Endothelial cell of umbilical vein (primary cell): ENCODE data around the gene DNAH11. TPM values are rescaled to one million over a fixed set of nuclear protein-coding genes. Genes with fewer than 3 reads are reported as not detected.

Experiments
- BruUV-seq: library from RNA; stranded (reverse); fragments of 400-500 nt; replicated peaks from 2 replicates; lab custom pipeline; 2021; lab: Mats Ljungman, UMichigan
- CTCF ChIA-PET: fragments of 300-600, 350-600 bp; sonication (Branson Sonifier 250); formaldehyde crosslinking; loops from one replicate; lab custom pipeline; 2021; ENCODE audit warnings: antibody characterized with exemption, inconsistent platforms; lab: Charles Lee
- POLR2A ChIA-PET: fragments of 300-600, 350-600 bp; sonication (Branson Sonifier 250); formaldehyde crosslinking; loops from one replicate; lab custom pipeline; 2021; ENCODE audit warnings: antibody characterized with exemption, inconsistent platforms; lab: Charles Lee
- DNase-seq: peaks from one replicate; pipeline ENCODE4 v3.0.0-alpha.2; 2011; ENCODE audit warnings: low read depth, low spot score
- FAIRE-seq: peaks from 2 replicates; lab custom pipeline; 2011; peaks lifted over from hg19 to GRCh38; lab: Jason Lieb, UNC
- H2AFZ ChIP-seq: 2 replicates; pipeline ENCODE4 v1.6.0; 2012; ENCODE audit warnings: low read depth, low read length, control low read depth, inconsistent platforms
- H3K27ac ChIP-seq: 2 replicates; pipeline ENCODE4 v1.5.1; 2011; ENCODE audit warnings: low read depth, mild to moderate bottlenecking, control low read depth, low read length, moderate library complexity; ENCODE audit not compliant: insufficient read depth
- H3K27me3 ChIP-seq, 2 experiments: 2 replicates each; pipeline versions ENCODE4 v1.6.0 to v1.6.1; 2011; ENCODE audit warnings: low read length in 2 of 2, mixed read lengths in 1 of 2; ENCODE audit not compliant: control insufficient read depth in 2 of 2, insufficient read depth in 2 of 2
- H3K36me3 ChIP-seq, 2 experiments: 2 replicates in 1 of 2; 3 replicates in 1 of 2; pipeline ENCODE4 v1.5.1; 2011; ENCODE audit warnings: low read length in 2 of 2, mild to moderate bottlenecking in 1 of 2, moderate library complexity in 1 of 2; ENCODE audit not compliant: control insufficient read depth in 2 of 2, insufficient read depth in 2 of 2; ENCODE audit errors: extremely low read depth in 1 of 2
- H3K4me1 ChIP-seq: 3 replicates; pipeline ENCODE4 v1.5.1; 2011; ENCODE audit warnings: mild to moderate bottlenecking, low read length; ENCODE audit not compliant: control insufficient read depth, insufficient read depth; ENCODE audit errors: extremely low read depth
- H3K4me2 ChIP-seq: 2 replicates; pipeline ENCODE4 v1.6.1; 2011; ENCODE audit warnings: low read length, control low read depth, mixed read lengths; ENCODE audit not compliant: insufficient read depth
- H3K4me3 ChIP-seq, 3 experiments: fragments of 200-600 bp in 1 of 3; sonication (generic), shearing (Covaris generic) in 1 of 3; replicated peaks in 1 of 3; 2 replicates each; pipeline ENCODE4 v1.5.1; 2011 to 2016; ENCODE audit warnings: control low read depth in 3 of 3, low read length in 3 of 3, mild to moderate bottlenecking in 2 of 3, inconsistent platforms in 1 of 3, low read depth in 1 of 3, moderate library complexity in 1 of 3; ENCODE audit not compliant: insufficient read depth in 1 of 3
- H3K79me2 ChIP-seq: 2 replicates; pipeline ENCODE4 v1.6.0; 2012; ENCODE audit warnings: low read length, inconsistent platforms; ENCODE audit not compliant: control insufficient read depth, insufficient read depth
- H3K9ac ChIP-seq: replicated peaks from 2 replicates; pipeline ENCODE3; 2011; ENCODE audit warnings: low read length, control low read depth; ENCODE audit not compliant: insufficient read depth; ENCODE audit errors: extremely low read depth
- H3K9me1 ChIP-seq: replicated peaks from 3 replicates; pipeline ENCODE4 v1.6.0; 2011; ENCODE audit warnings: mild to moderate bottlenecking, low read length; ENCODE audit not compliant: control insufficient read depth, insufficient read depth; ENCODE audit errors: extremely low read depth
- H3K9me3 ChIP-seq: replicated peaks from 2 replicates; pipeline ENCODE4 v1.5.1; 2012; ENCODE audit warnings: low read length, inconsistent platforms; ENCODE audit not compliant: control insufficient read depth, insufficient read depth
- H4K20me1 ChIP-seq: replicated peaks from 2 replicates; pipeline ENCODE3; 2011; ENCODE audit warnings: mild to moderate bottlenecking, low read length; ENCODE audit not compliant: control insufficient read depth, insufficient read depth; ENCODE audit errors: extremely low read depth
- EZH2 ChIP-seq: IDR thresholded peaks from 2 replicates; pipeline ENCODE4 v1.6.1; 2012; ENCODE audit warnings: borderline replicate concordance, low read depth, mild to moderate bottlenecking, moderate library complexity, low read length, inconsistent platforms; ENCODE audit not compliant: severe bottlenecking
- FOS ChIP-seq: IDR thresholded peaks from 2 replicates; pipeline ENCODE4 v1.6.1; 2011; ENCODE audit warnings: mild to moderate bottlenecking, low read length, moderate library complexity, borderline replicate concordance; ENCODE audit not compliant: insufficient read depth
- GATA2 ChIP-seq: IDR thresholded peaks from 2 replicates; pipeline ENCODE4 v1.7.0; 2011; ENCODE audit warnings: low read depth, mild to moderate bottlenecking, moderate library complexity, mixed read lengths, low read length; ENCODE audit not compliant: insufficient read length, insufficient read depth
- JUN ChIP-seq: IDR thresholded peaks from 2 replicates; pipeline ENCODE4 v1.6.1; 2011; ENCODE audit warnings: borderline replicate concordance, low read depth; ENCODE audit not compliant: insufficient read length, insufficient read depth
- MYC ChIP-seq: IDR thresholded peaks from one replicate; pipeline ENCODE4 v1.6.1; 2011; ENCODE audit warnings: mild to moderate bottlenecking, low read depth, low read length
- POLR2A ChIP-seq: IDR thresholded peaks from 2 replicates; pipeline ENCODE4 v1.6.1; 2012; ENCODE audit warnings: low read depth, mild to moderate bottlenecking, control low read depth, low read length
- POLR2AphosphoS5 ChIP-seq: IDR thresholded peaks from 2 replicates; pipeline ENCODE4 v1.6.1; 2012; ENCODE audit warnings: low read depth, mild to moderate bottlenecking, control low read depth, low read length, moderate library complexity; ENCODE audit not compliant: insufficient read depth
- dilution Hi-C: fragments of 300-500 bp; cut with MboI; formaldehyde crosslinking; loops from one replicate; pipeline ENCODE4 v1.15.0; 2019; ENCODE audit warnings: low sequenced_read_pairs; ENCODE audit not compliant: extremely low pct_ligation_motif_present
- intact Hi-C: fragments of 100-400 bp; cut with micrococcal nuclease; formaldehyde crosslinking; loops from one replicate; pipeline ENCODE4 v1.10.0; 2022
- polyA plus RNA-seq, 4 experiments: library from polyadenylated mRNA; depleted of rRNA in 3 of 4; stranded (reverse) in 3 of 4; unstranded in 1 of 4; fragments of >200 nt; gene quantifications; 2 replicates each; pipeline versions ENCODE4 v1.2.1 to v1.2.3, GENCODE V29; 2011 to 2012; ENCODE audit warnings: missing spikeins in 1 of 4
- total RNA-seq: library from RNA; stranded (reverse); gene quantifications from 2 replicates; pipeline ENCODE4 v1.2.3, GENCODE V29; 2021
- TF ChIP-seq, protein P1 (sequence below), 2 donors: IDR thresholded peaks; 1 replicate in 1 of 2; 2 replicates in 1 of 2; pipeline ENCODE4 v1.5.1; 2011; ENCODE audit warnings: low read length in 2 of 2, mild to moderate bottlenecking in 2 of 2, moderate library complexity in 2 of 2, control low read depth in 1 of 2, inconsistent platforms in 1 of 2, low read depth in 1 of 2; ENCODE audit not compliant: insufficient read depth in 1 of 2; ENCODE audit errors: extremely low read depth in 1 of 2
- TF ChIP-seq, protein P2 (sequence below): IDR thresholded peaks from 2 replicates; pipeline ENCODE4 v1.6.1; 2011; ENCODE audit not compliant: insufficient read depth, insufficient read length

DNAH11 gene
- total and polyA plus RNA-seq, 2 donors (not counting 3 experiments of a cell fraction or from before 2014, with no cell fraction given) = 0.69 to 0.91 TPM

GRCh38 chr7:21902240-21902639 lies 359.4 kb downstream of the DNAH11 start:
- no peaks in the 10 kb centered on the region for H3K27me3 ChIP-seq
- H3K36me3 ChIP-seq = peaks cover 15 to 32% of the 10 kb centered on the region in 2 experiments
- intact Hi-C loops (no loop called here), dilution Hi-C loops (no loop called here)
- BruUV-seq = no TSS peak
- H3K27ac ChIP-seq = peak overlapping the region; percentile 32
- peak; percentile 37 for DNase-seq
- H3K9me1 ChIP-seq = no peaks in the 10 kb centered on the region
- H3K9ac ChIP-seq = peak overlapping the region; percentile 7
- H3K4me1 ChIP-seq = peaks cover 18% of the 10 kb centered on the region
- H3K79me2 ChIP-seq = no peaks in the 10 kb centered on the region
- ChIA-PET POLR2A (no interaction called here), CTCF (no interaction called here)
- H3K4me2 ChIP-seq = no peak overlapping the region
- H3K9me3 ChIP-seq = no peaks in the 10 kb centered on the region
- no peak overlapping the region for H2AFZ ChIP-seq
- H4K20me1 ChIP-seq = no peaks in the 10 kb centered on the region
- TF ChIP-seq JUN (no peak), POLR2AphosphoS5 (no peak), GATA2 (no peak), MYC (no peak), FOS (no peak), POLR2A (no peak), EZH2 (no peak)
- TF ChIP-seq, protein P1, sequence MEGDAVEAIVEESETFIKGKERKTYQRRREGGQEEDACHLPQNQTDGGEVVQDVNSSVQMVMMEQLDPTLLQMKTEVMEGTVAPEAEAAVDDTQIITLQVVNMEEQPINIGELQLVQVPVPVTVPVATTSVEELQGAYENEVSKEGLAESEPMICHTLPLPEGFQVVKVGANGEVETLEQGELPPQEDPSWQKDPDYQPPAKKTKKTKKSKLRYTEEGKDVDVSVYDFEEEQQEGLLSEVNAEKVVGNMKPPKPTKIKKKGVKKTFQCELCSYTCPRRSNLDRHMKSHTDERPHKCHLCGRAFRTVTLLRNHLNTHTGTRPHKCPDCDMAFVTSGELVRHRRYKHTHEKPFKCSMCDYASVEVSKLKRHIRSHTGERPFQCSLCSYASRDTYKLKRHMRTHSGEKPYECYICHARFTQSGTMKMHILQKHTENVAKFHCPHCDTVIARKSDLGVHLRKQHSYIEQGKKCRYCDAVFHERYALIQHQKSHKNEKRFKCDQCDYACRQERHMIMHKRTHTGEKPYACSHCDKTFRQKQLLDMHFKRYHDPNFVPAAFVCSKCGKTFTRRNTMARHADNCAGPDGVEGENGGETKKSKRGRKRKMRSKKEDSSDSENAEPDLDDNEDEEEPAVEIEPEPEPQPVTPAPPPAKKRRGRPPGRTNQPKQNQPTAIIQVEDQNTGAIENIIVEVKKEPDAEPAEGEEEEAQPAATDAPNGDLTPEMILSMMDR (IDR thresholded peaks at IDR 0.05; ENCODE audit: extremely low read depth in 1 of 2, insufficient read depth in 1 of 2, low read depth in 1 of 2, low read length in 2 of 2) = no peak
- TF ChIP-seq, protein P2, sequence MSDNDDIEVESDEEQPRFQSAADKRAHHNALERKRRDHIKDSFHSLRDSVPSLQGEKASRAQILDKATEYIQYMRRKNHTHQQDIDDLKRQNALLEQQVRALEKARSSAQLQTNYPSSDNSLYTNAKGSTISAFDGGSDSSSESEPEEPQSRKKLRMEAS = no peak
- no peak for FAIRE-seq
- H3K4me3 ChIP-seq = no peak overlapping the region
